Activated T-helper 1 cell treated with anti-CD3 and anti-CD28 coated beads, Interleukin-2, amount 50 U/mL, for 16 hours (primary cell): ENCODE results near the gene SBK2.
"Not testable (repeated sequence)": the region's sequence is repeated elsewhere in the genome, so short reads cannot be mapped to it uniquely, and the experiment has no call there.

Experiments used
- DNase-seq, 2 donors: peaks; one replicate each; pipeline ENCODE4 v3.0.0-alpha.2; 2020; ENCODE audit warnings: low read depth in 1 of 2, low spot score in 1 of 2

SBK2 gene

DNA sequence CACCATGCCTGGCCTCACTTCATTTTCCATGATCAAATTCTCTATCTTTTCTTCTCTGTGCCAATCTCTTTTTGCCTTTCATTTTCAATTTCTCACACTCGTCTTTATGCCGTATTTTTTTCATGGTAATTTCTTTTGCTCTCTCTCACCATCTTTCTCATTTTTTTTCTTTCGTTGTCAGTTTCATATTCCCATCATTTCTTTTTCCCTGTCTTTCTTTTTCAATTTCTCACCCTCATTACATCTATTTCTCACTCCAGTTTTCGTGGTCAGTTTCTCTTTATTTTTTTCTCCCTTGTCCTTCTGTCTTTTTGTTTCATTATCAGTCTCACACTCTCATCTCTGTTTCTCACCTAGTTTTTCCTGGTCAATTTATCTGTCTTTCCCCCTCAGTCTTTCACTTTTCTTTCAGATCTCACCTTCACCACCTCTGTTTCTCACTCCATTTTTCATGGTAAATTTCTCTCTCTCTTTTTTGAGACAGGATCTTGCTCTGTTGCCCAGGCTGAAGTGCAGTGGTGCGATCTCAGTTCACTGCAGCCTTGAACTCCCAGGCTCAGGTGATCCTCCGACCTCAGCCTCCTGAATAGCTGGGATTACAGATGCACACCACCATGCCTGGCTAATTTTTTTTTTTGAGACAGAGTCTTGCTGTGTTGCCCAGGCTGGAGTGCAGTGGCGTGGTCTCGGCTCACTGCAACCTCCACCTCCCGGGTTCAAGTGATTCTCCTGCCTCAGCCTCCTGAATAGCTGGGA is 34.6 kb downstream of the SBK2 start:
- DNase-seq, result no peak

DNA sequence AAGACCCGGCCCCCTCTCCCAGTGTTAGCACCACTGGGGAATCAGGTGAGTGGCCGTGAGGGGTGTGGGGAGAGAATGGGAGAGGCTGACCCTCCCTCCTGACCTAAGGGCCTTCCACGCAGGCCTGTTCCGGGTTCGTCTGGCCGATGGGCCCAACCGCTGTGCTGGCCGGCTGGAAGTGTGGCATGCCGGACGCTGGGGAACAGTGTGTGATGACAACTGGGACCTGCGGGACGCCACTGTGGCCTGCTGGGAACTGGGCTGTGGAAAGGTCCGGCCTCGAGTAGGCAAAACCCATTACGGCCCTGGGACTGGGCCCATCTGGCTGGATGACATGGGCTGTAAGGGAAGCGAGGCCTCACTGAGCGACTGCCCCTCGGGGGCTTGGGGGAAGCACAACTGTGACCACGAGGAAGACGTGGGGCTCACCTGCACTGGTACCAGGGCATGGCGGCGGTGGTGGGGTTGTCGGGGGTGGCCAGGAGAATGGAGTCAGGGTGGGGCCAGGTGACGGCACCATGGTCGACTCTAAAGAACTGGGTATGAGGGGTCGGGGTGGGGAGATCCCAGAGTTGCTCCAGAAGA is 36.5 kb downstream of the SBK2 start:
- no peak for DNase-seq

GRCh38 chr19:55498246-55498840 is 38.6 kb downstream of the SBK2 start:
- DNase-seq, result no peak

DNA sequence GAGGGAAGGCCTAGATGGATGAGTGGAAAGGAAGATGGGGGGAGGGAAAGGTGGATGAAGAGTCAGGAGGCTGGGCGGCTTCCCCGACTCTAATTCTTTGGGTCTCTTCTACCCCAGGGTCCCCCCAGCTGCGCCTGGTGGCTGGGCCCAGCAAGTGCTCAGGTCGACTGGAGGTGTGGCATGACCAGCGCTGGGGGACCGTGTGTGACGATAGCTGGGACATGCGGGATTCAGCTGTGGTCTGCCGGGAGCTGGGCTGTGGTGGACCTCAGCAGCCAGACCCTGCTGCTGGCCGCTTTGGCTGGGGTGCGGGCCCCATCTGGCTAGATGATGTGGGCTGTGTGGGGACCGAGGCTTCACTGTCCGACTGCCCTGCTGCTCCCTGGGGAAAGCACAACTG is 39.2 kb downstream of the SBK2 start:
- DNase-seq, result no peak

DNA sequence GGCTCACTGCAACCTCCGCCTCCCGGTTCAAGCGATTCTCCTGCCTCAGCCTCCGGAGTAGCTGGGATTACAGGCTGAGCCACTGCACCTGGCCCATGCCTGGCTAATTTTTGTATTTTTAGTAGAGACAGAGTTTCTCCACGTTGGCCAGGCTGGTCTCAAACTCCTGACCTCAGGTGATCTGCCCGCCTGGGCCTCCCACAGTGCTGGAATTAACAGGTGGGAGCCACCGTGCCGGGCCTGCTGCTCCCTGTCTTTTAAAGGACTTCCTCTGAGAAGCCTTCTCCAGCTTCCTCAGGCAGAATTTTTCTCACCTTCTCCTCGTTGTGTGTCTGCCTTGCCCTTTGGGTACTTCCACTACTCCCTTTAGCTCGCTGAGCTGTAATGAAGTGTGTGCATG is 40.1 kb downstream of the SBK2 start:
- not testable (repeated sequence) for DNase-seq

GRCh38 chr19:55495646-55496349 is 41.1 kb downstream of the SBK2 start:
- no peak for DNase-seq

DNA sequence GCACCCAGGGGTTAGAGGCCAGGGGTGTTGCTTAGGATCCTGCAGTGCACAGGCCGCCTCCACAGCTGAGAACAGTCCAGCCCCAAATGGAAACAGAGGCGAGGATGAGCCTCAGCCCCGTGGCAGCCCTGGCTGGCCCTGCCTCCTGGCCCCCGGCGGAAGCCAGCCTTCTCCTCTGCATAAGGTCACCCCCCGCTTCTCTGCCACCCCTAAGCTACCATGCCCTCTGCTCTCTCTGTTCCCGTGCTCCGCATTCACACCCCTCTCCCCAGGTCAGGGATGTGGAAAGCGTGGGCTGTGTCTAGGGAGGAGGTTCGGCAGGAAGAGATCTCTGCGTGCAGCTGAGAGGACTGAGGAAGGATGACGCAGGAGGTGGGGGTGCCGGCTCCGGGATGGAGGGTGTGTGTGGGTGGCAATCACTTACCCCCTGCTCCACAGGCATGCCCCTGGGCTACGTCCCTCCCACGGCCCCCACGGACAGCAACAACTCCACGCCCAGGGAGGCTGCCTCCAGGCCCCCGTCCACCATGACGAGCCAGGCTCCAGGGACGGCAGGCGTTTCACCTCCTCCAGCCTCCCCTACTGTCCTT is 42.7 kb downstream of the SBK2 start:
- DNase-seq, result no peak

- no peak for DNase-seq
Measured at GRCh38 chr19:55493645-55494171, 43.2 kb downstream of the SBK2 start.

DNA sequence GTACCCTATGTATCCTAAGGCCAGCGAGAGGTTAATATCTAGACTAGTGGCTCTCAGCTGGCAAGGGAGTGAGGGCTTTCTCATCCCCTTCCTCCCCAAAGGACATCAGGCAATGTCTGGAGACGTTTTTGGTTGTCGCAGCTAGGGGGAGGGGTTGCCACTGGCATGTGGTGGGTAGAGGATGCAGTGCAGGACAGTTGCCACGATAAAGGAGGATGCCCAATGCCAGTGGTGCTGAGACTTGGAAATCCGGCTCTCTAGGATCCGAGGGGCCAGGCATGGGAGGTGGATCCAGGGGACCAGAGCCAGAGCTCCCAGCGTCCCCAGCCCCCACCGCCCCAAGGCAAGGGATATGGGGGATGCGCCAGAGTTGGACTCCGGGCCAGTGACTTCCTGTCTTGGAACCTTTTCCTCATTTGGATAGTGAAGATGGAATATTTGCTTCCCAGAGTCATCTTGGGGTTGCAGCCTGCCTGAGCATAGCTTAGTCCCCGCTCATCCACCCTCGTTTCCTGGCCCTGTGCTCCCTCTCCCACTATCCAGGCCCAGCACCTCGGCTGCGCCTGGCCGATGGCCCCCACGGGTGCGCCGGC is 43.8 kb downstream of the SBK2 start:
- no peak for DNase-seq

DNA sequence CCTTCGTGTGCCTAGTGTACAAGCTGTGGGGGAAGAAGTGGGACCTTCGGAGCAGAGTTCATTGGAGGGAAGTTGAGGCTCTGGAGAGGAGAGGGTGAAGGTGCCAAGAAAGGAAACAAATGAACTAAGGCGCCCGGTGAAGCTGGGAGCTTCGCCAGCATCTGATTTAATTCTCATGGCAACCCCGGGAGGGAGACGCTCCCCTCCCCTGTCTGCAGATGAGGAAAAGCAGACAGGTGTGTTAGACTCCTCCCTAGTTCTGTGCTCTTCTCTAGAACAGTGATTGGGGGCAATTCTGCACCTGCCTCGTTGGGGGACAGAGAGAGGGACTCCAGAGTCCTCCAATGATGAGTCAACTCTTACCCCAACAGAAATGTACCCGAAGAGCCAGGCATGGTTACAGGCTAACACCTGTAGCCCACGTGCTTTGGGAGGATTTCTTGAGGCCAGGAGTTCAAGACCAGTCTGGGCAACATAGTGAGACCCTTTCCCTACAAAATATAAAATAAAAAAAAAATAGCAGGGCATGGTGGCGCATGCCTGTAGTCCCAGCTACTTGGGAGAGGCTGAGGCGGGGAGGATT is 44.5 kb downstream of the SBK2 start:
- DNase-seq, result no peak

DNA sequence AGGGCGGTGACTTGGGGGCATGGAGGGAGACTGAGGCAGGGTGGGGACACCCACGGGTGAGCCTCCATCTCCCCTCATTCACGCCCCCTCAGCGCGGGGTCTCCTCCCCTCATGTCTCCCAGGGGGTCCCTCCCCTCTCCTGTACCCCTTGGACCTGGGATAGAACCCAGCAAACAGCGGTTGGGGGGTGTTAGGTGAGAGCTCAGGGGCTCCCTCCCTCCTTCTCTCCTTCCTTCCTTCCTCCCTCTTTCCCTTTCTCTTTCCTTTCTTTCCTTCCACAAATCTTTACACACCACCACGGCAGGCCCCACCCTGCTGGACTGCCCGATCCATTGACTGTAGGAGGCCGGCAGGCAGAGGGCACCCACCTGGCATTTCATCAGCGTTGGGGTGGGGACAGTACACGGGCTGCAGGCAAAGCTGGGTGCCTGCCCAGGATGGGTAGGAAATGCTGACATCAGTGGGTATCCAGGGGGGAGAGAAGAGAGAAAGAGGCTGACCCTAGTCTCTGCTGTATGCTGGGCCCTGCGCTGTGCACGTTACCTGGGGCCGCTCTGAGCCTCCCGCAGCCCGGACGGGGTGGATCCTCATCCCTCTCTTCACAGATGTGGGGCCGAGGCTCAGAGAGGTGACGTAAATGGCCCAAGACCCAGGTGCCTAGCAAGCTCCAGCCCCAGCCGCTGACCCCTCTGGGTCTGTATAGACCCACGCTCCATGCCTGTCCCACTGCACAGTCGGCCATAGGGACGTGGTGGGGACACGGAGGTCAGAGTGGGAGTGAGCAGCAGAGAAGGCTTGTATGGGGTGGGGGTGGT is 45.2 kb downstream of the SBK2 start:
- no peak for DNase-seq

DNA sequence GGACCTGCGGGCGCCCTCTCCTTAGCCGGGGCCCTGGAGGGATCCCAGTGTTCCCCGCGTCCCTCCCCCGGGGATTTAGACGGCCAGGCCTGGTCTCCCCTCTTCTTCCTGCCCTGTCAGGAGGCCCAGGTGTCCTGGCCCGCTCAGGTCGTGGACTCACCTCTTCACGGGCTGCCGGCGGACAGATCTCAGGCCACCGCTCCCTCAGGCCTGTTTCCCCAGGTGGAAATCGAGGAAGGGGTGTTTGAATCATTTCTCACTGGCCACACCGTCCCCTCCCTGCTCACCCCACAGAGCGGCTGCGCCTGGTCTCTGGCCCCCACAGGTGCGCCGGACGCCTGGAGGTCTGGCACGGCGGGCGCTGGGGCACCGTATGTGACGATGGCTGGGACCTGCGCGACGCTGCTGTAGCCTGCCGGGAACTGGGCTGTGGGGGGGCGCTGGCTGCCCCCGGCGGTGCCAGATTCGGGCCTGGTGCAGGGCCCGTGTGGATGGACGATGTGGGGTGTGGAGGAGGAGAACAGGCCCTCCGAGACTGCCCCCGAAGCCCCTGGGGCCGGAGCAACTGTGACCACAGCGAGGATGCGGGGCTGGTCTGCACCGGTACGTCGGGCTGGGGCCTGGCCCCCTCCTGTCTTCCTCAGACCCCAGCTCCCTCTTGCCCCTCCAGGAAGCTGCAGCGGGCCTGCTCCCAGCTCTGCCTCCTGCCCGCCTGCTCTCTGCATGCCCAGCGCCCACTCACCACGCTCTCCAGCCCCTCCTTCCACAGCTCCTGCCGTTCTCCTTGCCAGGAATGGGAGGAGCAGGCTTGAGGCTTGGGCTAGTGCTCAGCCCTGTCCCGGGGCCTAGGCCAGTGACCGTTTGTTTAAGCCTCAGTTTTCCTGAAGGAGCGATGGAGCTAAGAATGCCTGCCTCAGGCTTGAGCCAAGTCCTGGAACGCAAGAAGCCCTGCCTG is 46.2 kb downstream of the SBK2 start:
- DNase-seq, result no peak

DNA sequence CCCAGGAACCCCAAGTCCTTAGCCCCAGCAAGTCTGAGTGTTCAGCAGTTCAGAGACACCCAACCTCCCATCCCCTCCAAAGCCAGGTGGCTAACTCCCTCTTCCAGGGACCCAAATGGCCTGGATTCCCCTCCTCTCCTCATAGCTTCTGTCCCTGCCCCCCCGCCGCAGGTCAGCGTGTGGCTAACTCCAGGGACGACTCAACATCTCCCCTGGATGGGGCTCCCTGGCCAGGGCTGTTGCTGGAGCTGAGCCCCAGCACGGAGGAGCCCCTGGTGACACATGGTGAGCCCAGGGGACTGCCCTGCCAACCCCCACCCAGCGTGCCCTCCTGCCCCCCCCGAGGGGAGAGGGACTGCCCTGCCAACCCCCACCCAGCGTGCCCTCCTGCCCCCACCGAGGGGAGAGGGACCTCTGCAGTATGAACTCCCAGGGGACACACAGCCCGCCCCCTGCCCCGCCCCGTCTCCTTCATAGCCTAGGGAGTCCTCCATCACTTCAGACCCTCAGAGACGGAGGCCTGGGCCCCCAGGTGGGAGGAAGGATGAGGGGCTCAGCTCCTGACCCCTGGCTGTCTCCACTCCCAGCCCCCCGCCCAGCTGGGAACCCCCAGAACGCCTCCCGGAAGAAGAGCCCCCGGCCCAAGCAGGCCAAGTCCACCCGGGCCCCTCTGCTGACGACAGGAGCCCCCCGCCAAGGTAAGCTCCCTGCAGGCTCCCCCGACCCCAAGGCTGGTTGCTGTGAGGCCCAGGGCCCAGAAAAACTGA is 47.0 kb downstream of the SBK2 start:
- no peak for DNase-seq

GRCh38 chr19:55488986-55489710 is 47.8 kb downstream of the SBK2 start:
- no peak for DNase-seq

DNA sequence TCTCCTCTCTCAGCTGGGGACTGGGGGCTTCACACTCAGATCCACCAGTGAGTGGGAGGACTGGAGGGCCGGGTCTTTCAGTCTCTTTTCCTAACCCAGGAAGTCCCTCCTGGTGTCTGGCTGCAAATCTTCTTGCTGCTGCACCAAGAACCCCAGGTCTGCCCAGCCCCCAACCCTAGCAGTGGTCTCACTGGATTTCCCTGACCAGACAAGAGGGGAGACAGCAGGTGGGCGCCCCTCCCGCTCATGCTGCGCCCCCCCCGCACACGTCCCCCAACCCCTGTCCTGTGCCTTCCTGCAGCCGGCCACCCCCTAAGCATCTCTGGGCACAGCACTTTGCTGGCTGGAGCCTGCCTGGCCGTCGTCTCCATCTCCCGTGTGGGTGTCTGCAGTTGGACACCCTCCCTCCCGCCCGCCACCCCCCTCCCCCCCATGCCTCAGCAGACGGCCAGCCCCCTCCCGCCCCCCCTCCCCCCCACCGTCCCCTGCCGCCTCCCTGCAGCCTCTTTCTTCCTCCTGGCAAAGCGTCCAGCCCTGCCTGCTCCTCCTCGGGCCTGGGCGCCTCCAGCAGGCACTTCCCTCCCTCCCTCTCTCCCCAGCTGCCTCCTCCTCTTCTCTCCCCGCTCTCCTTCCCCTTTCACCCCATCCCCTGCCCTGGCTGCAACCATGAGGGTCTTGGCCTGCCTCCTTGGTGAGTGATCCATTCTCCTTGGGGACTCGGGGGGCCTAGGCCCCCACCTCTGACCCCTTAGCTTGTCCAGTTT is 48.8 kb downstream of the SBK2 start, which contains the start of gene SSC5D:
SSC5D (plus strand) TSS at position 513 of the 764 bp plus-strand sequence; CDS start at position 667, 154 bp downstream.
- DNase-seq, result no peak
